HepG2 (cell line): Measurements from ENCODE around the gene CLPTM1. TPM values are rescaled to one million over a fixed set of nuclear protein-coding genes. Genes with fewer than 3 reads are reported as not detected.

ENCODE experiments used
- ATAC-seq: fragments of 200-7000 bp; cut with Tn5 transposase; 3 replicates; pipeline ENCODE4 v1.9.1; 2020; ENCODE audit warnings: mild to moderate bottlenecking, moderate library complexity
- BruUV-seq: library from RNA; stranded (reverse); fragments of 400-500 nt; replicated peaks from 2 replicates; lab custom pipeline; 2021; lab: Mats Ljungman, UMichigan
- CTCF ChIA-PET: fragments of 300-600 bp; formaldehyde crosslinking; extraction: SDS; loops from one replicate; lab custom pipeline; 2021; ENCODE audit warnings: low total read pairs, inconsistent platforms, low intra/inter-chr PET ratio; lab: Yijun Ruan, JAX
- POLR2A ChIA-PET: fragments of 350-600 bp; sonication (Branson Sonifier 250); formaldehyde crosslinking; loops from one replicate; lab custom pipeline; 2020; ENCODE audit warnings: antibody characterized with exemption, inconsistent platforms; lab: Yijun Ruan, JAX
- DNase-seq: peaks from one replicate; pipeline ENCODE4 v3.0.0-alpha.2; 2015; ENCODE audit warnings: low spot score
- FAIRE-seq: peaks from 3 replicates; lab custom pipeline; 2011; peaks lifted over from hg19 to GRCh38; lab: Jason Lieb, UNC
- H2AFZ ChIP-seq: one replicate; pipeline ENCODE4 v1.6.1; 2011; ENCODE audit warnings: low read length, inconsistent platforms
- H3K27ac ChIP-seq: fragments of 300-600 bp; 3 replicates; pipeline ENCODE4 v1.8.0; 2011; ENCODE audit warnings: mixed run types, mild to moderate bottlenecking, mixed read lengths, low read length, inconsistent platforms; ENCODE audit not compliant: insufficient read depth; ENCODE audit errors: extremely low read length
- H3K27me3 ChIP-seq, 2 experiments: fragments of 200-600 bp in 1 of 2; 2 replicates in 1 of 2; 3 replicates in 1 of 2; pipeline versions ENCODE4 v1.6.0 to v1.8.0; 2011; ENCODE audit warnings: low read length in 2 of 2, mild to moderate bottlenecking in 2 of 2, moderate library complexity in 2 of 2, inconsistent platforms in 1 of 2; ENCODE audit not compliant: insufficient read depth in 2 of 2, control insufficient read depth in 1 of 2
- H3K36me3 ChIP-seq, 2 experiments: fragments of 200-600 bp in 1 of 2; replicated peaks in 1 of 2; 2 replicates in 1 of 2; 3 replicates in 1 of 2; pipeline versions ENCODE4 v1.5.1 to v1.8.0; 2011; ENCODE audit warnings: low read length in 2 of 2, inconsistent platforms in 1 of 2; ENCODE audit not compliant: insufficient read depth in 2 of 2, control insufficient read depth in 1 of 2
- H3K4me1 ChIP-seq: 2 replicates; pipeline ENCODE4 v1.5.1; 2012; ENCODE audit warnings: low read length, inconsistent platforms; ENCODE audit not compliant: insufficient read depth
- H3K4me2 ChIP-seq: 2 replicates; pipeline ENCODE4 v1.6.0; 2011; ENCODE audit warnings: low read depth, low read length, inconsistent platforms
- H3K4me3 ChIP-seq, 3 experiments: fragments of 200-600 bp in 1 of 3; sonication (generic), shearing (Covaris generic) in 1 of 3; replicated peaks in 1 of 3; 2 replicates each; pipeline ENCODE4 v1.5.1; 2011 to 2016; ENCODE audit warnings: low read length in 3 of 3, inconsistent platforms in 2 of 3, low read depth in 2 of 3, mild to moderate bottlenecking in 2 of 3, control low read depth in 1 of 3, mixed read lengths in 1 of 3; ENCODE audit not compliant: insufficient read depth in 1 of 3
- H3K79me2 ChIP-seq: one replicate; pipeline ENCODE4 v1.6.1; 2011; ENCODE audit warnings: low read length, inconsistent platforms; ENCODE audit not compliant: insufficient read depth
- H3K9ac ChIP-seq: 2 replicates; pipeline ENCODE4 v1.6.0; 2011; ENCODE audit warnings: mild to moderate bottlenecking, low read depth, low read length, inconsistent platforms; ENCODE audit not compliant: insufficient read depth
- H3K9me3 ChIP-seq: 2 replicates; pipeline ENCODE4 v1.5.1; 2012; ENCODE audit warnings: mild to moderate bottlenecking, low read length
- H4K20me1 ChIP-seq: 2 replicates; pipeline ENCODE4 v1.6.0; 2011; ENCODE audit warnings: inconsistent platforms, mild to moderate bottlenecking, low read length, moderate library complexity; ENCODE audit not compliant: insufficient read depth
- ARNT ChIP-seq: fragments of 450-650 bp; IDR thresholded peaks from 2 replicates; pipeline ENCODE4 v1.6.1; 2017
- CEBPB ChIP-seq: IDR thresholded peaks from 2 replicates; pipeline ENCODE4 v1.6.1; 2011; ENCODE audit warnings: low read depth, low read length, improper control_type of control experiment, borderline replicate concordance
- E2F5 ChIP-seq: sonication (generic); formaldehyde crosslinking; conservative IDR thresholded peaks from 2 replicates; pipeline ENCODE4 v1.4.0; 2020; ENCODE audit warnings: missing genetic modification reagents
- HDAC2 ChIP-seq: sonication (generic); formaldehyde crosslinking; IDR thresholded peaks from 2 replicates; pipeline ENCODE4 v1.4.0; 2020; ENCODE audit warnings: missing genetic modification reagents
- IRF1 ChIP-seq: sonication (generic); formaldehyde crosslinking; IDR thresholded peaks from 2 replicates; pipeline ENCODE4 v1.4.0; 2020; ENCODE audit warnings: low read depth, mild to moderate bottlenecking, missing genetic modification reagents
- KAT2B ChIP-seq: fragments of 150-350 bp; IDR thresholded peaks from 2 replicates; pipeline ENCODE4 v1.6.1; 2014; ENCODE audit warnings: low read depth, low read length, borderline replicate concordance
- ZBTB38 ChIP-seq: sonication (generic); formaldehyde crosslinking; IDR thresholded peaks from 2 replicates; pipeline ENCODE4 v1.5.1; 2020; ENCODE audit warnings: mild to moderate bottlenecking, missing genetic modification reagents
- ZNF362 ChIP-seq: sonication (generic); formaldehyde crosslinking; IDR thresholded peaks from 2 replicates; pipeline ENCODE4 v1.4.0; 2020; ENCODE audit warnings: missing genetic modification reagents, mild to moderate bottlenecking, borderline replicate concordance
- ZNF547 ChIP-seq: sonication (generic); formaldehyde crosslinking; IDR thresholded peaks from 2 replicates; pipeline ENCODE4 v1.5.1; 2020; ENCODE audit warnings: mild to moderate bottlenecking, missing genetic modification reagents
- ZNF709 ChIP-seq: sonication (generic); formaldehyde crosslinking; IDR thresholded peaks from 2 replicates; pipeline ENCODE4 v1.5.0; 2020; ENCODE audit warnings: mild to moderate bottlenecking, missing genetic modification reagents
- ZNF768 ChIP-seq: sonication (generic); formaldehyde crosslinking; IDR thresholded peaks from 2 replicates; pipeline ENCODE4 v1.4.0; 2020; ENCODE audit warnings: missing genetic modification reagents
- WGBS: methylation state at CpG from one replicate; pipeline ENCODE4 v1.1.6; 2017; ENCODE audit warnings: low lambda C conversion rate; 5-methylcytosine and 5-hydroxymethylcytosine counted together
- in situ Hi-C: cut with HindIII; loops from 2 replicates; pipeline ENCODE4 v1.10.0; 2017; ENCODE audit warnings: low pct_unique_long_range_greater_than_20kb; ENCODE audit not compliant: extremely low pct_ligation_motif_present
- intact Hi-C: fragments of 100-400 bp; cut with micrococcal nuclease; formaldehyde crosslinking; loops from one replicate; pipeline ENCODE4 v1.10.0; 2022; ENCODE audit not compliant: unreplicated experiment
- polyA plus RNA-seq, 8 experiments: library from polyadenylated mRNA; depleted of rRNA in 3 of 8; stranded (reverse) in 7 of 8; unstranded in 1 of 8; fragments of >200 nt; fragmentation: Illumina TruSeq in 4 of 8; extraction: Trizol in 4 of 8; gene quantifications; 2 replicates each; pipeline versions ENCODE4 v1.2.1 to v1.2.3, GENCODE V29; 2011 to 2016; ENCODE audit warnings: low read depth in 4 of 8, missing spikeins in 1 of 8, mixed read lengths in 1 of 8; ENCODE audit not compliant: insufficient read depth in 1 of 8
- total RNA-seq, 5 experiments: library from RNA; depleted of rRNA; stranded (reverse); fragments of >200 nt; fragmentation: Illumina TruSeq; extraction: Trizol; gene quantifications; 2 replicates each; pipeline ENCODE4 v1.2.3, GENCODE V29; 2016; ENCODE audit warnings: low read depth in 1 of 5
- TF ChIP-seq, protein P1 (sequence below): sonication (generic); formaldehyde crosslinking; IDR thresholded peaks from 2 replicates; pipeline ENCODE4 v1.8.0; 2023; ENCODE audit warnings: mild to moderate bottlenecking, missing genetic modification reagents
- TF ChIP-seq, protein P2 (sequence below): sonication (generic); formaldehyde crosslinking; IDR thresholded peaks from 2 replicates; pipeline ENCODE4 v1.4.0; 2020; ENCODE audit warnings: missing genetic modification reagents, borderline replicate concordance

Gene CLPTM1
- total and polyA plus RNA-seq, 2 of the 13 experiments (the other 11 are each of a cell fraction or from before 2014, with no cell fraction given) = 34.9 to 42.8 TPM

DNA sequence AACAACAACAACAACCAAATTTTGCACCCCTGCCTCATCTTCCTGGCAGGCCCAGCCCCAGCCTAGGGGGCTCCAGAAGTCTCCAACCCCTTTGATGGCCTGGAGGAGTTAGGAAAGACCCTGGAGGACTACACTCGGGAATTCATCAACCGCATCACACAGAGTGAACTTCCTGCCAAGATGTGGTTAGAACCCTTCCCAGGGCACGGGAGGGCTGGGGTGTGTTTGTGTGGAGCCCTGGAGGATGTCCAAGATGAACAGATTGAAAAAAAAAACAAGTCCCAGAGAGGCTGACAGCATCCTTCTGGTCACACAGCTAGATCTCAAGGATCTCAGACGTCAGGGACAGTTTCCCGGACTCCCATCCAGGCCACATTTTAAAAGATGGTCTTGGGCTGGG, 27.4 kb upstream of the CLPTM1 start:
- FAIRE-seq (no peak), ATAC-seq (no peak), DNase-seq (no peak)
- 93% methylated on average over 5 of the region's 5 CpGs for WGBS
- Histone ChIP-seq H4K20me1 (no peaks in the 10 kb centered on the region), H2AFZ (no peak overlapping the region), H3K4me2 (peak overlapping the region; percentile 90; the same call in 1 of the 2 replicates), H3K27me3 (no peaks in the 10 kb centered on the region), H3K9me3 (no peaks in the 10 kb centered on the region), H3K9ac (no peak overlapping the region; the same call in 1 of the 2 replicates), H3K4me1 (peaks cover 77% of the 10 kb centered on the region), H3K4me3 (0 out of 6 replicates have a peak overlapping the region, but pooled peaks of 1 of the 3 experiments have one; percentile 14), H3K79me2 (peaks cover 4% of the 10 kb centered on the region), H3K36me3 (no peaks in the 10 kb centered on the region), H3K27ac (peak overlapping the region; percentile 96)
- ChIA-PET CTCF (no interaction called here), POLR2A (no interaction called here)
- TF ChIP-seq ZNF768 (CRISPR knock-in tag) (peak; percentile 65), ZBTB38 (CRISPR knock-in tag) (peak; percentile 11; the same call in 1 of the 2 replicates), ARNT (no peak)
- intact Hi-C loops (no loop called here), in situ Hi-C loops (no loop called here)
- no TSS peak for BruUV-seq

GRCh38 chr19:44930088-44930487, 25.1 kb upstream of the CLPTM1 start:
- FAIRE-seq (no peak), ATAC-seq (no peak), DNase-seq (no peak)
- CTCF ChIA-PET = no interaction called here
- in situ Hi-C loops (no loop called here), intact Hi-C loops (no loop called here)
- Histone ChIP-seq H3K79me2 (peaks cover 4% of the 10 kb centered on the region), H3K4me2 (0 out of 2 replicates have a peak overlapping the region, but pooled peaks have one; percentile 8), H3K9ac (no peak overlapping the region), H3K27me3 (no peaks in the 10 kb centered on the region), H2AFZ (no peak overlapping the region), H3K4me1 (peaks cover 77% of the 10 kb centered on the region), H3K4me3 (no peak overlapping the region), H3K9me3 (no peaks in the 10 kb centered on the region), H3K27ac (peak overlapping the region; percentile 45), H3K36me3 (no peaks in the 10 kb centered on the region), H4K20me1 (no peaks in the 10 kb centered on the region)
- POLR2A ChIA-PET = interaction anchor here (1.1 to 2.1 kb wide), 3 partner anchors 13 to 19 kb away, joined by 4 to 7 read pairs (median 5); no protein-coding TSS in a partner anchor
- WGBS = 58% methylated on average over 7 of the region's 7 CpGs
- no TSS peak for BruUV-seq
- TF ChIP-seq, protein P1, sequence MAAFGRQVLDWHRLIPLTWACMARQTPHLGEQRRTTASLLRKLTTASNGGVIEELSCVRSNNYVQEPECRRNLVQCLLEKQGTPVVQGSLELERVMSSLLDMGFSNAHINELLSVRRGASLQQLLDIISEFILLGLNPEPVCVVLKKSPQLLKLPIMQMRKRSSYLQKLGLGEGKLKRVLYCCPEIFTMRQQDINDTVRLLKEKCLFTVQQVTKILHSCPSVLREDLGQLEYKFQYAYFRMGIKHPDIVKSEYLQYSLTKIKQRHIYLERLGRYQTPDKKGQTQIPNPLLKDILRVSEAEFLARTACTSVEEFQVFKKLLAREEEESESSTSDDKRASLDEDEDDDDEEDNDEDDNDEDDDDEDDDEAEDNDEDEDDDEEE = no peak
- TF ChIP-seq ZNF709 = no peak
- no peak for TF ChIP-seq IRF1 (CRISPR knock-in tag)
- peak; percentile 28; the same call in 1 of the 2 replicates for TF ChIP-seq ZNF362 (CRISPR knock-in tag)
- TF ChIP-seq KAT2B = peak; percentile 78; the same call in 1 of the 2 replicates
- TF ChIP-seq ZNF547 (CRISPR knock-in tag) = no peak
- TF ChIP-seq, protein P2, sequence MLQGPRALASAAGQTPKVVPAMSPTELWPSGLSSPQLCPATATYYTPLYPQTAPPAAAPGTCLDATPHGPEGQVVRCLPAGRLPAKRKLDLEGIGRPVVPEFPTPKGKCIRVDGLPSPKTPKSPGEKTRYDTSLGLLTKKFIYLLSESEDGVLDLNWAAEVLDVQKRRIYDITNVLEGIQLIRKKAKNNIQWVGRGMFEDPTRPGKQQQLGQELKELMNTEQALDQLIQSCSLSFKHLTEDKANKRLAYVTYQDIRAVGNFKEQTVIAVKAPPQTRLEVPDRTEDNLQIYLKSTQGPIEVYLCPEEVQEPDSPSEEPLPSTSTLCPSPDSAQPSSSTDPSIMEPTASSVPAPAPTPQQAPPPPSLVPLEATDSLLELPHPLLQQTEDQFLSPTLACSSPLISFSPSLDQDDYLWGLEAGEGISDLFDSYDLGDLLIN = no peak
- no peak for TF ChIP-seq E2F5
- TF ChIP-seq HDAC2 = peak; percentile 15; the same call in 1 of the 2 replicates
- no peak for TF ChIP-seq CEBPB
